HG02852 (cell line): ENCODE measurements around the gene DHRS7B.
"Not testable (repeated sequence)": the region's sequence is repeated elsewhere in the genome, so short reads cannot be mapped to it uniquely, and the experiment has no call there.

Experiments
- ATAC-seq: cut with Tn5 transposase; IDR thresholded peaks from one replicate; pipeline ENCODE4 v1.9.1; 2021; ENCODE audit warnings: mild to moderate bottlenecking, moderate library complexity; ENCODE audit not compliant: unreplicated experiment

DHRS7B gene

GRCh38 chr17:21202512-21202911 lies 75.7 kb downstream of the DHRS7B start:
- no peak for ATAC-seq

GRCh38 chr17:21204935-21205334 lies 78.2 kb downstream of the DHRS7B start:
- no peak for ATAC-seq

DNA sequence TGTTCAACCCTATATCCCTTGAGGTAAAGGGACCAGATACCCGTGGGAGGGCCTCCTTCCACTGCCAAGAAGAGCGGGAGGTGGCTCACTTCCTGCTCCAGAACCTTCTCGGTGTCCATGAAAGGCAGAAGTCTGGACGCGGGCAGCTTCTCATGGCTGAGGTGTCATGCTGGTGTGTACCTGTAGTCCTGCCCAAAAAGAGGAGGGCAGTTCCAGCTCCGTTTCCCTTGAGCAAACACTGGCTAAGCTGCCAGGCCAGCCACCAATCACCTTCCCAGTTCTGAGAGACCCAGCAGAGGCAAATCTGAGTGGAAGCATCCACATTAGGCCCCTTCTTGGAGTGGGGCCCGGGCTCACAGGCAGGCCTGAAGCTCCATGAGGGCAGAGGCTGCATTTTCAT lies 81.6 kb downstream of the DHRS7B start:
- ATAC-seq, result no peak

DNA sequence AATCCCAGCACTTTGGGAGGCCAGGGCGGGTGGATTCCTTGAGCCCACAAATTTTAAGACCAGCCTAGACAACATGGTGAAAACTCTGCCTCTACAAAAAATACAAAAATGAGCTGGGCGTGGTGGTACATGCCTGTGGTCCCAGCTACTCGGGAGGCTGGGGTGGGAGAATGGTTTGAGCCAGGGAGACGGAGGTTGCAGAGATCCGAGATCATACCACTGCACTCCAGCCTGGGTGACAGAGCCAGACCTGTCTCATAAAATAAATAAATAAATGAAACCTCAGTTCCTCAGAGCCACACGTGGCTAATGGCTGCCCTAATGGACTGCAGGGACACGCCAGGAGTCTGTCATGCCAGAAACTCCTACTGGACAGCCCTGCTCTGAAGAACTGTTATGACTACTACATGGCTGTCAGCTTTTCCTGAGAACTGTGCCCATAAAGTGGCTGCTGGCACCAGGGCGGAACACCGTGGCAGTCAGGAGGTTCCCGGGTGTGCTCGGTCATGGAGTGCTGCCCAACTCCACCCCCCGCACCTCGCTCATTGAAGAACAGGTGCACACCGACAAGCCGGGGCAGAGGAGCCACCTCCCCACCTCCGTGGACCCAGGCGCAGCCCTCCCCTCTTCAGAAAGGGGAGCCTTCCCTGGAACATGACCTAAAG lies 82.9 kb downstream of the DHRS7B start:
- ATAC-seq, result no peak

DNA sequence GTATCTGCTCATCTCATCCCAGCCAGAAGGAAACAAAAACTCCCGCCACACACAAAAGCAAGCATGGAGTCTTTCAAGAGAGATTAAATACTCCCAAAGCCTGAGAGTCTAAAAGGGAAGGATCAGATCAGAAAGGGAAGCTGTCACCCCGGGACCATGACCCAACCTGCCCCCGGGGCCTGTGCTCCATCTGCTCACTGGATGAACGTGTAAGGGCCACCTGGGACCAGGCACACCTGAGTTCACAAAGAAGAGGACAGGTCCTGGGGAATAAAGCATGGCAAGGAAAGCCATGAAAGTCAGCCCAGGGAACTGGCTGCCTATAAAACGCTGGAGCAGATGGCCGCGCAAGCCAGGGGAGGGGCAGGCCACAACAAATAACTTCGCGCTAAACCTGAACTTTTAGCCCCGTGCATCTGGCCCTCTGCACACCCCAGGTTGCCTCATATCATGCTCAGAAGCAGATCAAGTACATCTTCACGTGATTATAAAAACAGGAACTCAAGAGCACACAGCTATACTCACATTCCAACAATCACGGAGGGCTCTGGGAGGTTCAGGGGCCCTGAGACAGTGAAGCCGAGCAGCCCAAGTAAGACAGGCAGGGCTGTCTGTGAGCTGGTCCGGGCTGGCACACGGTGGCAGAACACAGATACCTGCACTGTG lies 83.8 kb downstream of the DHRS7B start:
- no peak for ATAC-seq

- no peak for ATAC-seq
Measured at GRCh38 chr17:21211825-21212479, 85.2 kb downstream of the DHRS7B start.

- no peak for ATAC-seq
Measured at GRCh38 chr17:21212826-21213637, 86.3 kb downstream of the DHRS7B start.

DNA sequence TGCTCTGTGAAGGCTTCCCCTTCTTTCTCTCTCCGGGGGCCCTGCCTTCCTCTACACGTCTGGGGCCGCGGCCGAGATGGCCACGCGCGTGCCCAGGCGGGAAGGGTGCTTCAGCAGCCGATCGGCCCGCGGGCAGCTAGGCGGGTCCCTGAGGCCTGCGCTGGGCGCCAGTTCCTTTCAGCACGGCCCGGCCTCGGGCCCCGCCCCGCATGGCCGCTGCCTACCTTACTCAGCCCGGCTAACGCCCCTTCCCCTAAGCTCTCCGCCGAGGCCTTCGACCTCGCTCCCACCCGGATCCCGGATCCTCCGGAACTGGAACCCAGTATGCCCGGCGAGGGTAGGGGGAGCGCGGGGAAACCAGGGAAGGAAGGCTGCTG lies 86.9 kb downstream of the DHRS7B start:
- peak; percentile 14 for ATAC-seq

DNA sequence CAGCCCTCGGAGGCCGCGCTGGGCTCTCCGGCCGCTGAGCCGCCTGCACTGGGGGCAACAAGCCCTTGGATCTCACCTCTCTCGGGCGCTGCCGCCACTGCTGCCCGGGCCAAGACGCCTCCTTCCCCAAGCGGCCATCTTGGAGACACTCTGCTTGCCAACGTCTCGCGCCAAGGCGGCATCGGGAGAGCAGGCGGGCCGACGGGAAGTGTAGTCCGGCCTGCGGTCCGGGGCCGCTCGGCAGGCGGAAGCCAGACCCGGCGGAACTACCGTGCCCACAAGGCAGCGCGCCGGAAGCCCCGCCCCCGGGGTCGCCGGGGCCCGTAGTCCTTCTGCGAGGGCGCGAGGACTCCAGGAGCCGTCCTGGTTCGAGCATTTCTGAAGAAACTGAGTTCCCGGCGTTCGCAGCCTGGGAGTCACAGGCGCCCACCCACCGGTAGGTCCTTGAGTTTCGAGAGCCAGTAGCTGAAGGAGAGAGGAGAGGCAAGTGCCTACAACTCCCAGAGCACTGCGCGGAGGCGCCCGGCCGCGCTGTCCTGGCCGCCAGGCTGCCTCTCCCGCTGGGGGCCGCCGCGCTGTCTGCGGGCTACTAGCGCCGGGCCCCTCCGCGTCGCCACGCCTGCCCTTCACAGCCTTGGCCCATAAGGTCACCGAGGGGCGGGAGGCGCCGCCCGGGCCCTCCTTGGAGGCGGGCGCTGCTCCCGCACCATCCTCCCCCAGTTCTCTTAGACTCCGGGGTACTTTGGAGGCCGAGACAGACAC lies 87.4 kb downstream of the DHRS7B start, which contains the start of gene TMEM11:
Gene TMEM11 (minus strand): TSS at position 147 of the 762 bp plus-strand sequence. CDS start 9 bp downstream, at position 138.
- peak; percentile 86 for ATAC-seq

GRCh38 chr17:21214777-21215541 lies 88.2 kb downstream of the DHRS7B start:
- peak; percentile 13 for ATAC-seq

- ATAC-seq, result no peak
Measured at GRCh38 chr17:21215935-21216334, 89.2 kb downstream of the DHRS7B start.

DNA sequence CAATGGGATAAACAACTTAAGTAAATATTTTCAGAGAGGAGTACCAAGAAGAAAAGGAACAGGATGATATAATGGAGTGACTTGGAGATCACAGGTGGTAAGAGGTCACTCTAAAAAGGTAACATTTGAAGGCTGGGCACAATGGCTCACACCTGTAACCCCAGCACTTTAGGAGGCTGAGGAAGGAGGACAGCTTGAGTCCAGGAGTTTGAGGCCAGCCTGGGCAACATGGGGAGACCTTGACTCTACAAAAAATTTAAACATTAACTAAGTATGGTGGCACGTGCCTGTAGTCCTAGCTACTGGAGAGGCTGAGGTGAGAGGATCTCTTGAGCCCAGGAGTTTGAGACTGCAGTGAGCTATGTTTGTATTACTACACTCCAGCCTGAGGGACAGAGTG lies 90.6 kb downstream of the DHRS7B start:
- ATAC-seq, result no peak

- no peak for ATAC-seq
Measured at GRCh38 chr17:21218101-21218500, 91.3 kb downstream of the DHRS7B start.

DNA sequence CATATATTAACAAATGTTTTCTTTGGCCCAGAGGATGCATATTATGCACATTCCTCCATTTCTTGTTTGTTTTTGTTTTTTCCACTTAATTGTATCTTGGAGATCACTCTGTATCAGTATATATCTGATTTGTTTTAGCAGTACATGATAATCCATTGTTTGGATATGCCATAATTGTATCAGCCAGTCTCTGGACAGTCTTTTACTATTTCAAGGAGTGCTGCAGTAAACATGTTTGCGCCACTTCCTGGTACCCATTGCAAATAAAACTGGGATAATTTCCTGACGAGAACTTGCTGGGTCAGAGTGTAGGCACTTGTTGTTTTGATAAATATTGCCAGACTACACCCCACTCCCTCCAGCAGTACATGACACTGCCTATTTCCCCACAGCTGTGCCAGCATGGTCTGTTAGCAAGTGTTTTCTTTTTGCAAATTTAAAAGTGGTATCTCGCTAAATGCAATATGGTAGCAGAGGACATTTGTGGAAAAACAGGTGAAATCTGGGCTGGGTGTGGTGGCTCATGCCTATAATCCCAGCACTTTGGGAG lies 92.1 kb downstream of the DHRS7B start:
- no peak for ATAC-seq

GRCh38 chr17:21223086-21223485 lies 96.3 kb downstream of the DHRS7B start:
- no peak for ATAC-seq

- not testable (repeated sequence) for ATAC-seq
Measured at GRCh38 chr17:21227277-21227676, 100.5 kb downstream of the DHRS7B start.

DNA sequence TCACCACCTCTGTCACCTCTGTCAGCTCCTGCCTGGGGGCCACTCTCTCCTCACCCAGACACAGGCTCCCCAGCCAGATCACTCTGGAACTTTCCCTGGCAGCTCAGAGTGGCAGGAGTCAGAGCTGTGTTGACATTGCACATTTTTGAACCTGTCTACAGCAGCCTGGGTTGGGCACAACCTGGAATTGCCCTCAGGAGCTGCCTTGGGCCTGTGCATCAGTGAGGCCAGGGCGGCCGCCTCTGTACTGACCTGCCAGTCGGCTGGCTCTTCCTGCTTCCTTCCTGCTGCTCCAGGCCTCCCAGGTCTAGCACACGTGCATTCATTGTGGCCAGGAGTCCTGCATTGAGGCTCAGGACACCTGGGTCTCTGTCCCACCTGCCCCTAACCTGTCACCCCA lies 101.3 kb downstream of the DHRS7B start:
- ATAC-seq, result no peak

DNA sequence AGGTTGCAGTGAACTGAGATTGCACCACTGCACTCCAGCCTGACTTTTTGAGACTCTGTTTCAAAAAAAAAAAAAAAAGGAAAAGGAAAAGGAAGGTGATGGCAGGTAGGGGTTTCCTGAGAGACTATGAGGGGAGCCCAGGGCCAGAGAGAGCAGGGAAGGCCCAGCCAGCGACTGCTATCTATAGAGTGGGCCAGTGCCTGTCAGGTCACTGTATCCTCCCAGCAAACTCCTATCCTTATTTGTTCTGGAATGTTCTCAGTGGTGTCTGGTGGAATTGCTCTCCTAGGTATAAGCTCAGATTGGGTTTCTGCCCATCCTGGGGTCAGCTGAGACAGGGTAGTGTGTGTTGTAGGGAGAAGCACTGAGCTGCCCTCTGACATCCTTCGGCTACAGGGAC lies 102.1 kb downstream of the DHRS7B start:
- ATAC-seq, result no peak

DNA sequence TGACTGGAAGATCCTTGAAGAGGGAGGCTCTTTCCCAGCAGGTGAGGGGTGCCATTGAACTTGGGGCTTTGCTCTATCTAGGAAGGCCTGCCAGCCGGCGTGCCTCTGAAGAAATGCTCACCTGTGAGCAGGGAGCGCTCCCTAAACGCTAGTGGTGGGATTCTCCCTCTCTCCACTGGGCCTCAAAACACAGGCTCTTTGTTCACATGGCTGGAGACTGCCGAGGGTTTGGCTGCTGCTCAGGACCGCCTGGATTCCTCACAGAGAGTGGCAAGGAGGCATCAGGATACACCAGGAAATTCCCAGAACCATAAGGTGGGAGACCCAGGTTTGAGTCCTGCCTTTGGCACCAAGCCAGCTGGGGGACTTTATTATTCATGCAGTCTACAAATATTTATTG lies 104.8 kb downstream of the DHRS7B start:
- no peak for ATAC-seq
